Psoas muscle (tissue), 8 donors: Measurements from ENCODE around the gene LINGO3. TPM values are rescaled to one million over a fixed set of nuclear protein-coding genes. Genes with fewer than 3 reads are reported as not detected.
A peak's percentile ranks its signal among the peaks of the same experiment; 100 is the strongest.

Experiments used
- ATAC-seq, 4 donors: fragments of 200-7000 bp; cut with Tn5 transposase; one replicate each; pipeline ENCODE4 v1.9.1; 2020; ENCODE audit warnings: moderate library complexity in 3 of 4, mild to moderate bottlenecking in 2 of 4
- DNase-seq, 2 donors: peaks; one replicate each; pipeline ENCODE4 v3.0.0-alpha.2; 2020
- H3K27ac ChIP-seq: fragments of 200-600 bp; one replicate; pipeline ENCODE4 v1.8.0; 2022
- H3K27me3 ChIP-seq, 3 donors: fragments of 200-600 bp in 1 of 3; one replicate each; pipeline versions ENCODE4 v1.6.1 to v1.8.0; 2013 to 2022; ENCODE audit warnings: low read length in 2 of 3, mild to moderate bottlenecking in 2 of 3, moderate library complexity in 1 of 3; ENCODE audit not compliant: insufficient read depth in 3 of 3
- H3K36me3 ChIP-seq, 2 donors: fragments of 200-600 bp in 1 of 2; one replicate each; pipeline versions ENCODE4 v1.6.1 to v1.8.0; 2013 to 2022; ENCODE audit warnings: low read depth in 1 of 2, mild to moderate bottlenecking in 1 of 2, moderate library complexity in 1 of 2; ENCODE audit not compliant: insufficient read depth in 1 of 2
- H3K4me1 ChIP-seq: fragments of 200-600 bp; one replicate; pipeline ENCODE4 v1.8.0; 2022
- H3K4me3 ChIP-seq: fragments of 200-600 bp; one replicate; pipeline ENCODE4 v1.8.0; 2022; ENCODE audit warnings: mild to moderate bottlenecking
- H3K9me3 ChIP-seq: fragments of 200-600 bp; one replicate; pipeline ENCODE4 v1.8.0; 2022
- CTCF ChIP-seq: fragments of 200-600 bp; IDR thresholded peaks from one replicate; pipeline ENCODE4 v1.8.0; 2022; ENCODE audit warnings: antibody characterized with exemption
- WGBS, 3 donors: extraction: QIAGEN DNeasy Blood & Tissue Kit; methylation state at CpG; one replicate each; pipeline versions ENCODE4 v1.1.6 to v1.1.7; 2013; 5-methylcytosine and 5-hydroxymethylcytosine counted together
- intact Hi-C, 2 donors: fragments of 100-400 bp; cut with DNase I; formaldehyde crosslinking; loops; one replicate each; pipeline versions ENCODE4 v1.11.0 to v1.14.2; 2022
- polyA plus RNA-seq, 3 donors: library from polyadenylated mRNA; stranded (reverse); fragments of 200-250 nt; gene quantifications; one replicate each; pipeline ENCODE4 v1.2.3, GENCODE V29; 2013
- total RNA-seq, 4 donors: library from RNA; stranded (reverse); fragmentation: NEBNext Ultra II Directional in 2 of 4; extraction: Animal tissue kit (Norgen Biotek cat#: 25700) in 2 of 4; gene quantifications; one replicate each; pipeline versions ENCODE4 v1.2.1 to v1.2.4, GENCODE V29; 2021 to 2023
- donor health status: healthy with polysubstance abuse.
- donor health status: DM: no; HTN: no; CAD: no; lungs with moderate emphysema.
- donor health status: Bipolar disorder and iron deficiency.
- donor health status: healthy.
- donor health status: DM: yes; HTN: yes; CAD: no.
- donor health status: DM: no; HTN: no; CAD: no.
- donor health status: DM: no; HTN: no; CAD: no.
- donor health status: DM: yes; HTN: yes; CAD: no.

LINGO3 gene
- total and polyA plus RNA-seq, 7 donors: 0.04 TPM; not detected in 6

GRCh38 chr19:2277138-2277537, 30.8 kb downstream of the LINGO3 start:
- TF ChIP-seq CTCF: no peak
- peaks cover 37% of the 10 kb centered on the region for H3K4me1 ChIP-seq
- H3K27me3 ChIP-seq: no peaks in the 10 kb centered on the region
- no peak overlapping the region for H3K4me3 ChIP-seq
- 81 to 85% (median 84%) methylated on average over 9 of the region's 9 CpGs for WGBS, 3 donors
- no peaks in the 10 kb centered on the region for H3K9me3 ChIP-seq
- ATAC-seq (no peak), DNase-seq (no peak)
- peaks cover 0 to 18% of the 10 kb centered on the region in 2 donors for H3K36me3 ChIP-seq
- intact Hi-C loops: loop anchor here in 1 of 2 donors (5.0 to 10.0 kb wide), 3 partner anchors 40 to 122 kb away; partner anchors contain the start of gene AP3D1
- no peak overlapping the region for H3K27ac ChIP-seq

GRCh38 chr19:2276429-2276986, 31.4 kb downstream of the LINGO3 start:
- H3K27ac ChIP-seq: no peak overlapping the region
- no peaks in the 10 kb centered on the region for H3K27me3 ChIP-seq
- TF ChIP-seq CTCF: no peak
- H3K36me3 ChIP-seq: peaks cover 0 to 25% of the 10 kb centered on the region in 2 donors
- H3K4me3 ChIP-seq: peak overlapping the region; percentile 28
- H3K4me1 ChIP-seq: peaks cover 43% of the 10 kb centered on the region
- intact Hi-C loops: loop anchor here in 1 of 2 donors (5.0 to 10.0 kb wide), 3 partner anchors 41 to 122 kb away; partner anchors contain the start of gene AP3D1
- WGBS, 3 donors: 86 to 92% (median 90%) methylated on average over 28 of the region's 28 CpGs
- DNase-seq: no peak
- no peak for ATAC-seq
- H3K9me3 ChIP-seq: no peaks in the 10 kb centered on the region

- Histone ChIP-seq H3K27me3 (no peaks in the 10 kb centered on the region), H3K4me1 (peaks cover 47% of the 10 kb centered on the region), H3K9me3 (no peaks in the 10 kb centered on the region), H3K4me3 (peak overlapping the region; percentile 28), H3K36me3 (peaks cover 0 to 28% of the 10 kb centered on the region in 2 donors), H3K27ac (peak overlapping the region; percentile 58)
- ATAC-seq (peak; percentile 11 to 36 (median 20)), DNase-seq (peak; percentile 68 to 79)
- no peak for TF ChIP-seq CTCF
- intact Hi-C loops: loop anchor here (2.0 to 10.0 kb wide), 4 partner anchors 41 to 121 kb away; partner anchors contain the start of gene AP3D1 (in 1 of the 2)
- 52 to 62% (median 55%) methylated on average over 66 to 74 of the region's 74 CpGs for WGBS, 3 donors
Observed at GRCh38 chr19:2275588-2276428, 32.1 kb downstream of the LINGO3 start.

- H3K36me3 ChIP-seq: peaks cover 0 to 28% of the 10 kb centered on the region in 2 donors
- DNase-seq (peak; percentile 69 to 84), ATAC-seq (peak; percentile 27 to 59 (median 50))
- no peaks in the 10 kb centered on the region for H3K9me3 ChIP-seq
- peak overlapping the region; percentile 28 for H3K4me3 ChIP-seq
- intact Hi-C loops: loop anchor here (2.0 to 10.0 kb wide), 5 partner anchors 42 to 120 kb away; partner anchors contain the start of gene AP3D1 (in 1 of the 2)
- no peaks in the 10 kb centered on the region for H3K27me3 ChIP-seq
- 47 to 52% (median 50%) methylated on average over 16 of the region's 16 CpGs for WGBS, 3 donors
- H3K4me1 ChIP-seq: peaks cover 47% of the 10 kb centered on the region
- TF ChIP-seq CTCF: peak; percentile 62
- H3K27ac ChIP-seq: peak overlapping the region; percentile 58
Observed at GRCh38 chr19:2274931-2275535, 32.9 kb downstream of the LINGO3 start.
